HFFc6 (cell line): ENCODE results near the gene SEMA3A. TPM values are rescaled to one million over a fixed set of nuclear protein-coding genes. Genes with fewer than 3 reads are reported as not detected.
A peak's percentile ranks its signal among the peaks of the same experiment; 100 is the strongest.

Experiments used
- DNase-seq: peaks from one replicate; pipeline ENCODE4 v3.0.0-alpha.2; 2018
- H3K27ac Mint-ChIP-seq: 2 replicates; pipeline ENCODE4 v1.8.0; 2020; ENCODE audit warnings: mild to moderate bottlenecking, mixed read lengths
- H3K27me3 Mint-ChIP-seq: 2 replicates; pipeline ENCODE4 v1.8.0; 2021; ENCODE audit warnings: mild to moderate bottlenecking, moderate library complexity, mixed read lengths; ENCODE audit not compliant: insufficient read depth
- H3K36me3 Mint-ChIP-seq: 2 replicates; pipeline ENCODE4 v1.8.0; 2021; ENCODE audit warnings: low read depth, mixed read lengths
- H3K4me1 Mint-ChIP-seq: 2 replicates; pipeline ENCODE4 v1.8.0; 2020; ENCODE audit warnings: low read depth, mixed read lengths
- H3K4me3 Mint-ChIP-seq: 2 replicates; pipeline ENCODE4 v1.8.0; 2020; ENCODE audit warnings: mild to moderate bottlenecking, moderate library complexity, mixed read lengths
- H3K9me3 Mint-ChIP-seq: 2 replicates; pipeline ENCODE4 v1.8.0; 2020; ENCODE audit warnings: mild to moderate bottlenecking, mixed read lengths
- CTCF ChIP-seq: fragments of 200-600 bp; sonication (generic); IDR thresholded peaks from 2 replicates; pipeline ENCODE4 v1.5.0; 2021; ENCODE audit warnings: antibody characterized with exemption, mild to moderate bottlenecking
- total RNA-seq, 6 experiments: library from RNA; stranded (reverse); fragmentation: NEBNext Ultra II Directional; extraction: Animal tissue kit (Norgen Biotek cat#: 25700); gene quantifications; 2 replicates in 1 of 6; 3 replicates in 5 of 6; pipeline ENCODE4 v1.2.3, GENCODE V29; 2021

SEMA3A gene
- total RNA-seq, 6 experiments from 2014 or later, result 56.9 to 86.2 (median 74.4) TPM

GRCh38 chr7:84111842-84112241 is 82.7 kb downstream of the SEMA3A start:
- H3K4me1 Mint-ChIP-seq, result peaks cover 51% of the 10 kb centered on the region
- H3K27me3 Mint-ChIP-seq, result no peaks in the 10 kb centered on the region; the same call in 1 of the 2 replicates
- no peak overlapping the region for H3K4me3 Mint-ChIP-seq
- no peaks in the 10 kb centered on the region for H3K9me3 Mint-ChIP-seq
- no peak for DNase-seq
- H3K36me3 Mint-ChIP-seq, result peaks cover 19% of the 10 kb centered on the region
- TF ChIP-seq CTCF, result no peak
- peak overlapping the region; percentile 15; the same call in 1 of the 2 replicates for H3K27ac Mint-ChIP-seq

GRCh38 chr7:84110400-84110799 is 84.2 kb downstream of the SEMA3A start:
- no peak overlapping the region for H3K4me3 Mint-ChIP-seq
- TF ChIP-seq CTCF, result no peak
- peaks cover 19% of the 10 kb centered on the region for H3K36me3 Mint-ChIP-seq
- no peak for DNase-seq
- no peaks in the 10 kb centered on the region for H3K9me3 Mint-ChIP-seq
- H3K27ac Mint-ChIP-seq, result no peak overlapping the region
- peaks cover 60% of the 10 kb centered on the region for H3K4me1 Mint-ChIP-seq
- no peaks in the 10 kb centered on the region; the same call in 1 of the 2 replicates for H3K27me3 Mint-ChIP-seq

- peaks cover 15% of the 10 kb centered on the region for H3K36me3 Mint-ChIP-seq
- TF ChIP-seq CTCF, result no peak
- peaks cover 54% of the 10 kb centered on the region for H3K4me1 Mint-ChIP-seq
- no peak overlapping the region for H3K27ac Mint-ChIP-seq
- no peak overlapping the region for H3K4me3 Mint-ChIP-seq
- DNase-seq, result no peak
- no peaks in the 10 kb centered on the region; the same call in 1 of the 2 replicates for H3K27me3 Mint-ChIP-seq
- H3K9me3 Mint-ChIP-seq, result no peaks in the 10 kb centered on the region
Observed at GRCh38 chr7:84108787-84109186, 85.8 kb downstream of the SEMA3A start.

- H3K36me3 Mint-ChIP-seq, result peaks cover 12% of the 10 kb centered on the region; the same call in 1 of the 2 replicates
- H3K4me3 Mint-ChIP-seq, result no peak overlapping the region
- no peaks in the 10 kb centered on the region for H3K9me3 Mint-ChIP-seq
- no peak for DNase-seq
- no peaks in the 10 kb centered on the region; the same call in 1 of the 2 replicates for H3K27me3 Mint-ChIP-seq
- H3K4me1 Mint-ChIP-seq, result peaks cover 48% of the 10 kb centered on the region
- no peak for TF ChIP-seq CTCF
- no peak overlapping the region for H3K27ac Mint-ChIP-seq
Observed at GRCh38 chr7:84108119-84108518, 86.5 kb downstream of the SEMA3A start.

GRCh38 chr7:84107259-84107658 is 87.3 kb downstream of the SEMA3A start:
- Mint-ChIP-seq H3K4me1 (peaks cover 39% of the 10 kb centered on the region), H3K9me3 (no peaks in the 10 kb centered on the region), H3K36me3 (peaks cover 12% of the 10 kb centered on the region; the same call in 1 of the 2 replicates), H3K27ac (0 out of 2 replicates have a peak overlapping the region, but pooled peaks have one; percentile 8), H3K27me3 (no peaks in the 10 kb centered on the region; the same call in 1 of the 2 replicates), H3K4me3 (no peak overlapping the region)
- TF ChIP-seq CTCF, result no peak
- no peak for DNase-seq
